KMS-11 (cell line): ENCODE data around the gene LANCL3.

Source experiments
- H2AFZ ChIP-seq: fragments of 200-600 bp; sonication (generic); 2 replicates; pipeline ENCODE4 v1.6.1; 2016; ENCODE audit warnings: antibody characterized with exemption, mixed run types, low read depth
- H3K27ac ChIP-seq: fragments of 200-600 bp; sonication (generic); 2 replicates; pipeline ENCODE4 v1.6.1; 2016; ENCODE audit warnings: mild to moderate bottlenecking, mixed run types
- H3K27me3 ChIP-seq: fragments of 200-600 bp; sonication (generic); 2 replicates; pipeline ENCODE4 v1.6.1; 2017; ENCODE audit warnings: mild to moderate bottlenecking, low read depth, mixed run types, moderate library complexity; ENCODE audit not compliant: insufficient read depth
- H3K36me3 ChIP-seq: fragments of 200-600 bp; sonication (generic); 2 replicates; pipeline ENCODE4 v1.6.1; 2017; ENCODE audit warnings: mild to moderate bottlenecking, mixed run types; ENCODE audit not compliant: insufficient read depth
- H3K4me1 ChIP-seq: fragments of 200-600 bp; sonication (generic); 2 replicates; pipeline ENCODE4 v1.6.1; 2016; ENCODE audit warnings: mild to moderate bottlenecking, low read depth, mixed run types; ENCODE audit not compliant: poor library complexity, severe bottlenecking
- H3K4me2 ChIP-seq: fragments of 200-600 bp; sonication (generic); 2 replicates; pipeline ENCODE4 v1.7.0; 2016; ENCODE audit warnings: mild to moderate bottlenecking, mixed run types
- H3K4me3 ChIP-seq: fragments of 200-600 bp; sonication (generic); IDR thresholded peaks from 2 replicates; pipeline ENCODE4 v1.6.1; 2017; ENCODE audit warnings: low read depth, low read length, mixed read lengths; ENCODE audit not compliant: insufficient read depth
- H3K79me2 ChIP-seq: fragments of 200-600 bp; sonication (generic); 2 replicates; pipeline ENCODE4 v1.6.1; 2016; ENCODE audit warnings: low read depth, mixed run types; ENCODE audit not compliant: insufficient read depth
- H3K9ac ChIP-seq: fragments of 200-600 bp; sonication (generic); 2 replicates; pipeline ENCODE4 v1.6.1; 2016; ENCODE audit warnings: mild to moderate bottlenecking, mixed run types
- H4K20me1 ChIP-seq: fragments of 200-600 bp; sonication (generic); 2 replicates; pipeline ENCODE4 v1.6.1; 2016; ENCODE audit warnings: mild to moderate bottlenecking, mixed run types; ENCODE audit not compliant: insufficient read depth
- CTCF ChIP-seq: fragments of 200-600 bp; sonication (generic); conservative IDR thresholded peaks from 2 replicates; pipeline ENCODE4 v1.6.1; 2017; ENCODE audit warnings: low read depth, mild to moderate bottlenecking, antibody characterized with exemption, low read length, moderate library complexity, mixed read lengths

Gene LANCL3

GRCh38 chrX:37651921-37652452 is 80.5 kb downstream of the LANCL3 start:
- Histone ChIP-seq H3K4me2 (no peak overlapping the region), H3K9ac (no peak overlapping the region), H3K79me2 (no peaks in the 10 kb centered on the region), H3K27me3 (no peaks in the 10 kb centered on the region), H3K36me3 (no peaks in the 10 kb centered on the region), H3K4me3 (no peak overlapping the region), H3K4me1 (peaks cover 12% of the 10 kb centered on the region), H3K27ac (no peak overlapping the region), H4K20me1 (no peaks in the 10 kb centered on the region), H2AFZ (no peak overlapping the region)
- no peak for TF ChIP-seq CTCF

- H3K79me2 ChIP-seq, result no peaks in the 10 kb centered on the region
- H2AFZ ChIP-seq, result no peak overlapping the region
- H3K36me3 ChIP-seq, result no peaks in the 10 kb centered on the region
- H3K4me2 ChIP-seq, result no peak overlapping the region
- no peaks in the 10 kb centered on the region for H3K27me3 ChIP-seq
- TF ChIP-seq CTCF, result no peak
- H3K4me1 ChIP-seq, result peaks cover 12% of the 10 kb centered on the region
- no peak overlapping the region for H3K4me3 ChIP-seq
- H4K20me1 ChIP-seq, result no peaks in the 10 kb centered on the region
- H3K27ac ChIP-seq, result no peak overlapping the region
- no peak overlapping the region for H3K9ac ChIP-seq
These were observed 81.2 kb downstream of the LANCL3 start for GRCh38 chrX:37652589-37653231.

DNA sequence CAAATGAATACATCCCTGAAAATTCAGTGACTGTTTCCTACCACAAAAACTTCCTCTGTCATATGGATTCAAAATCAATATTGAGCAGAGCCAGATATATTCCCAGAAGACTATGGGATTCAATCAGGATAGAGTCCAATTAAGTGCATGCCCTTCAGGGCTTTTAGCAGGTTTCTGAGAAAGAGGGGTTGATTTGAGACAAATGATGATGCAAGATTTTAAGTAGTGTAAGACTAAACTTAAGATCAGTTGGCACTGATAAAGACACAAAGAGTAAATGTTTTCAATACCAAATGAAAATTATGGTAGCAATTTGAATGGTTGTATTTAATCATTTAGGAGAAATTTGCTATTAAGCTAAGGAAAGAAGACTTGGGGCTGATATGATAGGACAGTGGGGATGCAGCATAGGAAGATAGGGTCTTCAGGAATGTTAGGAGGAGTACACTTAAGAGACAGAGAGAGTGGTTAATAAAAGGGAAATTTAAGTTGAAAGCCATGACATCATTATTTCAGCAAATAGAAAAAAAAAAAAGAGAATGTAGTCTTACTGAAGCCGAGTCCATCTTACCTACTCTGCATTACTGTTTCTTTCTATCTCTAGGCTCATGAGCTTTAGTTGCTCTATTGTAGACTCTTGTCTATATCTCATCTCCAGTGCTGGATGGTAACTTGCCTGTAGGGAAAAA is 82.1 kb downstream of the LANCL3 start:
- Histone ChIP-seq H3K4me2 (no peak overlapping the region), H3K36me3 (no peaks in the 10 kb centered on the region), H3K27me3 (no peaks in the 10 kb centered on the region), H3K4me3 (no peak overlapping the region), H3K4me1 (peaks cover 12% of the 10 kb centered on the region), H2AFZ (no peak overlapping the region), H4K20me1 (no peaks in the 10 kb centered on the region), H3K9ac (no peak overlapping the region), H3K27ac (no peak overlapping the region), H3K79me2 (no peaks in the 10 kb centered on the region)
- TF ChIP-seq CTCF, result no peak

- TF ChIP-seq CTCF, result no peak
- H3K4me2 ChIP-seq, result no peak overlapping the region
- H2AFZ ChIP-seq, result no peak overlapping the region
- H3K9ac ChIP-seq, result no peak overlapping the region
- H3K4me3 ChIP-seq, result no peak overlapping the region
- no peaks in the 10 kb centered on the region for H3K4me1 ChIP-seq
- no peaks in the 10 kb centered on the region for H3K36me3 ChIP-seq
- H3K27me3 ChIP-seq, result no peaks in the 10 kb centered on the region
- no peak overlapping the region for H3K27ac ChIP-seq
- no peaks in the 10 kb centered on the region for H3K79me2 ChIP-seq
- H4K20me1 ChIP-seq, result no peaks in the 10 kb centered on the region
These were observed 87.0 kb downstream of the LANCL3 start for GRCh38 chrX:37658343-37659030.
